Bronchial epithelial cell (primary cell): Measurements from ENCODE around the gene GFI1. TPM values are rescaled to one million over a fixed set of nuclear protein-coding genes. Genes with fewer than 3 reads are reported as not detected.

Source experiments
- DNase-seq: peaks from one replicate; pipeline ENCODE4 v3.0.0-alpha.2; 2010; ENCODE audit warnings: low read depth
- FAIRE-seq: peaks from 2 replicates; lab custom pipeline; 2011; peaks lifted over from hg19 to GRCh38; lab: Jason Lieb, UNC
- H3K27me3 ChIP-seq: 2 replicates; pipeline ENCODE4 v1.5.1; 2011; ENCODE audit warnings: low read length; ENCODE audit not compliant: control insufficient read depth, insufficient read depth
- H3K36me3 ChIP-seq: 2 replicates; pipeline ENCODE4 v1.5.1; 2011; ENCODE audit warnings: low read length; ENCODE audit not compliant: control insufficient read depth, insufficient read depth
- H3K4me3 ChIP-seq: 2 replicates; pipeline ENCODE4 v1.5.1; 2011; ENCODE audit warnings: mild to moderate bottlenecking, low read depth, low read length, control low read depth
- CTCF ChIP-seq: IDR thresholded peaks from 2 replicates; pipeline ENCODE4 v1.5.1; 2011; ENCODE audit warnings: mild to moderate bottlenecking, moderate library complexity, low read length, control low read depth, inconsistent platforms; ENCODE audit not compliant: insufficient read depth, severe bottlenecking
- total RNA-seq: library from RNA; depleted of rRNA; stranded (reverse); fragments of >200 nt; gene quantifications from 2 replicates; pipeline ENCODE4 v1.2.1, GENCODE V29; 2014

GFI1 gene
- total RNA-seq, 1 donor from 2014 or later, result under 0.01 TPM

DNA sequence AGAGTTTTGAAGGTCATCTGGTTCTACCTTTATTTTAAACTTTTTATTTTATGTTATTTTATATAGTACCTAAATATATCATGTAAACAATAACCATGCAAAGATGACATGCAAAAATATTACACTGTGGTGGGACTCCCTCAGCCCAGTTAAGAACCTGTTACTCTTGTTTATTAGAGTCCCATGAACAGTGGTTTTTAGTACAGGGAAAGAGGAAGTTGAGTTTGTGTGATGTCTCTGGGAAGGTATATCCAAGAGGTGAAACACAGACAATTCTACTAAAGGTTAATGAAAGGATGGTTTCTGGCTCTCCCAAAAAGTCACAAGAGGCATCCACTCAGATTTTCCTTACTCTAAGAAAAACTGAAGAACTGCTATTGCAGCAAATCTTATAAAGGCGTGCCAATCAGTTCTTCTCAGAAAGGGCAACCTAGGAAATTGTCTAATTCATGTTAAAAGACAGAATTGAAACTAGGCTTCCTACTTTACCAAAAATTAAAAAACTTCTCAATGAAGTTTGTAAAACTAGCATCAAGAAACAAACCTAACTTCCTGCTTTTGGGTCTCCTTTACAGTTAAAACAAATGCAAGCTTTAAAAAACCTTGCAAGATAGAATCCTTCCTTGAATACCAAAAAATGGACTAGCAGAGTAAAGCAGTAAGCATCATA is 19.9 kb downstream of the GFI1 start:
- DNase-seq (no peak), FAIRE-seq (no peak)
- no peak overlapping the region for H3K4me3 ChIP-seq
- no peaks in the 10 kb centered on the region for H3K27me3 ChIP-seq
- no peaks in the 10 kb centered on the region for H3K36me3 ChIP-seq
- no peak for TF ChIP-seq CTCF

GRCh38 chr1:92465256-92465647 is 21.5 kb downstream of the GFI1 start:
- H3K36me3 ChIP-seq, result no peaks in the 10 kb centered on the region
- TF ChIP-seq CTCF, result no peak
- no peak for DNase-seq
- no peak for FAIRE-seq
- no peak overlapping the region for H3K4me3 ChIP-seq
- no peaks in the 10 kb centered on the region for H3K27me3 ChIP-seq

DNA sequence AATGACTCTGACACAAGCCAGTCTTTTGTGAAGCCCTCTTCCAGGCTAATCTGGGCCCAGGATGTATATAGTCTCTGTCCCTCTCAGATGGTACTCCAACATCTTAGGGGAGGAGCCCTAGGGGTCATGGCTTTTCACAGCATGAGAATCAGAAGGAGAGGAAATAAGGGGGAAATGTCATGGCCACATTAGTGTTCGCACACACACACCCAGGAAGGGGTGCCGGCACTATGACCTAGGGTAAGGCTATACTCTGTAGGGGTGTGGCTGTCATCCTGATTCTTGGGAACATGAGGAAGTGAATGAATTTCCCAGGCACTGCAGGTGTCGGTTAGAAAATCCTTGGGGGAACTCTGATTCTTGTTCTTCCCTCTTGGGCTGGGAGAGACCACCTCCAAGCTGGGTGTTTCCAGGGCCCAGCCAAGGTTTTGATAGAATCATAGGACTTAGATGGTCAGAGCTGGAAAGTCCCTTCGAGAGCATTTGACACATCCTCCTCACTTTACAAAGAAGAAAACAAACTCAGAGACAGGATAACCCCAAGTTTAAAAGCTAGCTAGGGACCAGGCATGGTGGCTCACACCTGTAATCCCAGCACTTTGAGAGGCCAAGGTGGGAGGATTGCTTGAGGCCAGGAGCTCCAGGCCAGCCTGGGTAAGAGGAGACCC is 22.0 kb downstream of the GFI1 start:
- no peak for DNase-seq
- no peak overlapping the region for H3K4me3 ChIP-seq
- no peaks in the 10 kb centered on the region for H3K36me3 ChIP-seq
- TF ChIP-seq CTCF, result no peak
- H3K27me3 ChIP-seq, result no peaks in the 10 kb centered on the region
- no peak for FAIRE-seq

- Histone ChIP-seq H3K27me3 (no peaks in the 10 kb centered on the region), H3K4me3 (no peak overlapping the region), H3K36me3 (no peaks in the 10 kb centered on the region)
- no peak for TF ChIP-seq CTCF
- no peak for DNase-seq
- no peak for FAIRE-seq
These were observed 25.2 kb downstream of the GFI1 start for GRCh38 chr1:92461364-92462097.

DNA sequence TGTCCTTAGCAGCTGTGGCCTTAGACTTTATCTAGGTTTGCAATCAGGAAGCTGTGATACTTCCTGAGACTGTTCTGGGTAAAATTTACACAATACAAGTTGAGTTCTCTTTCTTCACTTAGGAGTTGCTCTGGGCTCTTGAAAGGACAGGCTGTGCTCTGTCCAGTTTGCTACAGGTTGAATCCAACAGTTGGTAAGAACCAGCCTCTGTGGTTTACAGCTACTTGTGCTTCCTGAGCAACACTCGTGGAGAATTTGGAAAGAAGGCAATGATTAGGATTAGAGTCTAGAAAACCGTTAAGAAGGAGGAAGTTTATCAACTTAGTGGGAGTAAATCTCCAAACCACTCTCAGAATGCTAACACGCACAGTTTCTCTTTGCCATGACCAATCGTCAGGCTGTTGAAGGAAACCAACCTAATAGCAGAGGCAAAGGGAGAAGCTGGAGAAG is 26.8 kb downstream of the GFI1 start:
- DNase-seq (no peak), FAIRE-seq (no peak)
- no peak for TF ChIP-seq CTCF
- no peaks in the 10 kb centered on the region for H3K36me3 ChIP-seq
- H3K27me3 ChIP-seq, result no peaks in the 10 kb centered on the region
- H3K4me3 ChIP-seq, result no peak overlapping the region
